DND-41 (cell line): ENCODE measurements around the gene MYO1E.

Source experiments
- ATAC-seq: fragments of 200-7000 bp; cut with Tn5 transposase; 3 replicates; pipeline ENCODE4 v1.9.1; 2021; ENCODE audit warnings: low read depth; ENCODE audit not compliant: insufficient read depth
- DNase-seq: peaks from one replicate; pipeline ENCODE4 v3.0.0-alpha.2; 2020
- H2AFZ ChIP-seq: 2 replicates; pipeline ENCODE4 v1.6.0; 2012; ENCODE audit warnings: low read depth, low read length
- H3K27ac ChIP-seq: 2 replicates; pipeline ENCODE4 v1.5.1; 2012; ENCODE audit warnings: low read length, inconsistent platforms
- H3K27me3 ChIP-seq: fragments of 200-600 bp; sonication (generic); 2 replicates; pipeline ENCODE4 v1.6.0; 2012; ENCODE audit warnings: low read length, mild to moderate bottlenecking, inconsistent platforms; ENCODE audit not compliant: insufficient read depth, poor library complexity
- H3K36me3 ChIP-seq: 2 replicates; pipeline ENCODE4 v1.5.1; 2012; ENCODE audit warnings: low read length, inconsistent platforms; ENCODE audit not compliant: insufficient read depth
- H3K4me1 ChIP-seq: 2 replicates; pipeline ENCODE4 v1.5.1; 2012; ENCODE audit warnings: mild to moderate bottlenecking, low read length; ENCODE audit not compliant: insufficient read depth
- H3K4me2 ChIP-seq: 2 replicates; pipeline ENCODE4 v1.6.0; 2012; ENCODE audit warnings: mild to moderate bottlenecking, moderate library complexity, low read length, inconsistent platforms; ENCODE audit not compliant: insufficient read depth
- H3K4me3 ChIP-seq, 2 experiments: fragments of 200-600 bp in 1 of 2; shearing (Covaris generic) in 1 of 2; 2 replicates each; pipeline ENCODE4 v1.5.1; 2012 to 2016; ENCODE audit warnings: inconsistent platforms in 2 of 2, low read length in 2 of 2, mild to moderate bottlenecking in 2 of 2, low read depth in 1 of 2, moderate library complexity in 1 of 2
- H3K79me2 ChIP-seq: 2 replicates; pipeline ENCODE4 v1.6.0; 2012; ENCODE audit warnings: low read length, inconsistent platforms; ENCODE audit not compliant: insufficient read depth
- H3K9ac ChIP-seq: 2 replicates; pipeline ENCODE4 v1.6.0; 2012; ENCODE audit warnings: low read depth, mild to moderate bottlenecking, inconsistent platforms, low read length, moderate library complexity
- H3K9me3 ChIP-seq: 2 replicates; pipeline ENCODE4 v1.5.1; 2012; ENCODE audit warnings: low read length, moderate library complexity, mild to moderate bottlenecking, inconsistent platforms; ENCODE audit not compliant: insufficient read depth, severe bottlenecking
- H4K20me1 ChIP-seq: 2 replicates; pipeline ENCODE4 v1.6.0; 2012; ENCODE audit warnings: low read length; ENCODE audit not compliant: insufficient read depth
- EZH2 ChIP-seq: IDR thresholded peaks from 3 replicates; pipeline ENCODE4 v1.6.1; 2012; ENCODE audit warnings: borderline replicate concordance, low read depth, mild to moderate bottlenecking, moderate library complexity, low read length, inconsistent platforms; ENCODE audit not compliant: severe bottlenecking
- TF ChIP-seq, protein P1 (sequence below): IDR thresholded peaks from 2 replicates; pipeline ENCODE4 v1.5.1; 2012; ENCODE audit warnings: borderline replicate concordance, low read length, moderate library complexity, mild to moderate bottlenecking; ENCODE audit not compliant: poor library complexity, severe bottlenecking; ENCODE audit errors: extremely low read depth

The MYO1E gene

DNA sequence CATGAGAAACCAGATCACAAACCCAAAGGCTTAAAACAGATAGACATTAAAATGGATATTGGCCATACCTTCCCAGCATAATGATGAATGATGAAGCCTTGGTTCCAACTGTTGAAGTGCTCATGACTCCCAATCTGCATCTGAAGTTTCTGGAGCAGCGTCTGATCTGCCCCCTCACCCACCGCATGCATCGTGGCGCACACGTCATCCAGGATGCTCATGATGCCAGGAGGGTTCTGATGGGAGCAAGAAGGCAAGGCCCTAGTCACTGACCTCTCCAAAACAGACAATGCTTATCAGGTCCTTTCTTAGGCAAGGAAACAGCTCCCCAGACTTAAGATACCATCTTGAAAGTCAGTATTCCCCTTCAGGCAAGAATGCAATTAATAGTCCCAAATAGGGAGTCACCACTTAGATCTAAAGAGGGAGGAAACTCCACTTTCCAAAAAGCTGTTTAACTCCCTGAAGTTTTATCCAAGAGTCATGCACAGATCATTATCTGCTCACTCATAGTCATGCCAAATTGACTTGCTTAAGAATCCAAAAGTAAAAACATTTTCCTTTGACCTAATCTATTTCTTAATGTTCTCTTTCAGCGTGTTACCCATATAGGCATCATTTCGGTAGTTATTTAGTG lies 163.9 kb downstream of the MYO1E start:
- Histone ChIP-seq H3K9ac (no peak overlapping the region), H3K9me3 (no peaks in the 10 kb centered on the region), H3K4me1 (no peaks in the 10 kb centered on the region), H4K20me1 (no peaks in the 10 kb centered on the region), H3K27ac (no peak overlapping the region), H3K4me2 (no peak overlapping the region), H3K4me3 (no peak overlapping the region), H3K27me3 (peaks cover 2% of the 10 kb centered on the region), H3K36me3 (no peaks in the 10 kb centered on the region), H2AFZ (no peak overlapping the region), H3K79me2 (no peaks in the 10 kb centered on the region)
- DNase-seq (no peak), ATAC-seq (no peak)
- no peak for TF ChIP-seq EZH2
- TF ChIP-seq, protein P1, sequence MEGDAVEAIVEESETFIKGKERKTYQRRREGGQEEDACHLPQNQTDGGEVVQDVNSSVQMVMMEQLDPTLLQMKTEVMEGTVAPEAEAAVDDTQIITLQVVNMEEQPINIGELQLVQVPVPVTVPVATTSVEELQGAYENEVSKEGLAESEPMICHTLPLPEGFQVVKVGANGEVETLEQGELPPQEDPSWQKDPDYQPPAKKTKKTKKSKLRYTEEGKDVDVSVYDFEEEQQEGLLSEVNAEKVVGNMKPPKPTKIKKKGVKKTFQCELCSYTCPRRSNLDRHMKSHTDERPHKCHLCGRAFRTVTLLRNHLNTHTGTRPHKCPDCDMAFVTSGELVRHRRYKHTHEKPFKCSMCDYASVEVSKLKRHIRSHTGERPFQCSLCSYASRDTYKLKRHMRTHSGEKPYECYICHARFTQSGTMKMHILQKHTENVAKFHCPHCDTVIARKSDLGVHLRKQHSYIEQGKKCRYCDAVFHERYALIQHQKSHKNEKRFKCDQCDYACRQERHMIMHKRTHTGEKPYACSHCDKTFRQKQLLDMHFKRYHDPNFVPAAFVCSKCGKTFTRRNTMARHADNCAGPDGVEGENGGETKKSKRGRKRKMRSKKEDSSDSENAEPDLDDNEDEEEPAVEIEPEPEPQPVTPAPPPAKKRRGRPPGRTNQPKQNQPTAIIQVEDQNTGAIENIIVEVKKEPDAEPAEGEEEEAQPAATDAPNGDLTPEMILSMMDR: no peak

DNA sequence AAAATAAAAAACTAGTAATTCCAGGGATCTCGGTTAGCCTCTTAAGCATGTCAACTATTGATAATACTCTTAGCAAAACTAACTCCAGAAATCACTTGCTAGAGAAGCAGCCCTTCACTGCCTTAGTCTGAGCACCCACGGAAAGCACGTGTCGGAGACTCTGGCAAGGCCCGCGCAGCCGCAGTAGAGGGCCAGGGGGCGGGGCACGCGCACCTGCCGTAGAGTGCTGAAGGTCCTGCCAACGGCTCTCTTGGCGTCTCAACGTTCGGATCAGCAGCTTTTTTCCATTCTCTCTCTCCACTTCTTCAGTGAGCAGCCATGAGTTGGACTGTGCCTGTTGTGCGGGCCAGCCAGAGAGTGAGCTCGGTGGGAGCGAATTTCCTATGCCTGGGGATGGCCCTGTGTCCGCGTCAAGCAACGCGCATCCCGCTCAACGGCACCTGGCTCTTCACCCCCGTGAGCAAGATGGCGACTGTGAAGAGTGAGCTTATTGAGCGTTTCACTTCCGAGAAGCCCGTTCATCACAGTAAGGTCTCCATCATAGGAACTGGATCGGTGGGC lies 166.0 kb downstream of the MYO1E start, which contains the start of gene LDHAL6B:
TSS of gene LDHAL6B (plus strand) at position 221 of the 561 bp plus-strand sequence. CDS start at position 319, 98 bp downstream.
- H3K9ac ChIP-seq: no peak within 1 kb of the TSS
- no peaks in the 10 kb centered on the region for H3K79me2 ChIP-seq
- no peak within 1 kb of the TSS for H3K4me2 ChIP-seq
- no peak for TF ChIP-seq EZH2
- TF ChIP-seq, protein P1: no peak
- H3K4me3 ChIP-seq: no peak within 1 kb of the TSS
- H3K27me3 ChIP-seq: peaks cover 2% of the 10 kb centered on the region
- H3K27ac ChIP-seq: no peak within 1 kb of the TSS
- no peaks in the 10 kb centered on the region for H4K20me1 ChIP-seq
- no peaks in the 10 kb centered on the region for H3K9me3 ChIP-seq
- ATAC-seq (no peak), DNase-seq (no peak)
- no peaks in the 10 kb centered on the region for H3K4me1 ChIP-seq
- H3K36me3 ChIP-seq: no peaks in the 10 kb centered on the region
- no peak within 1 kb of the TSS for H2AFZ ChIP-seq

DNA sequence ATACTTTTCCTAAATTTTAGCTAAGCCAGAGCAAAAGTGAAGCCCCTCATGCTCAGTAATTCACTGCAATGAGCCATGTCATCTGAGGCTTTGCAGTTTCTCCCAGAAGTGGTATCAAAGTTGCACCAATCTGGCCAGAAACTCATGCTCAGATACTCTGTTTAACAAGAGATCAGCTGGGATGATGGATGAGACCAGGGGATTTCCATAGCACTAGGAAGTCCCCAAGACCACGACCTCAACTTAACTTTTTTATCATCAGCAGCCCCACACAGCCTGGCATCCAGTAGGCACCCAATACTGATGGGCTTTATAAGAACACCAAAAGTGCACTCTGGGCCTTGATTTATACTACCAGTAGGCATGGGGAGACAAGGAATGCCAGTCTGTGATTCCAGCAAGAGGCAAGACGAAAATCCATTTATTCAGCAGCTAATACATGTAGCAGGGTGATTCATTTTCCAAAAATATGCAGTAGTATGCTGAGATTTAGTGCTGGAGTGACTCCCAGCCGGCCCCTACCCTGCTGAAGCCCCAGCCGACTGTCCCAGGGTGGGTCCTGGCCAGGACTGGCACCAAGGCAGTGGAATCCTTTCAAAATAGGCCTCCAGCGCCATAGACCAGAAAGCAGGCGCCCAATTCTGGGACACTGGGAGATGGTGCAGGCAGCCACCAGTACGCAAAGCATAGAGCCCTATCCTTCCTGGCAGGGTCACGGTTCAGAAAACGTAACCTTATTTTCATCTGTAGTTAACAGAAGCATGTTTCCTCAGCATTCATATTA lies 166.6 kb downstream of the MYO1E start:
- TF ChIP-seq, protein P1: no peak
- TF ChIP-seq EZH2: no peak
- H3K36me3 ChIP-seq: no peaks in the 10 kb centered on the region
- no peak overlapping the region for H3K4me2 ChIP-seq

More for the DNA sequence above, 166.6 kb downstream of the MYO1E start:
- DNase-seq (no peak), ATAC-seq (no peak)
- H3K9me3 ChIP-seq: no peaks in the 10 kb centered on the region
- no peaks in the 10 kb centered on the region for H3K79me2 ChIP-seq
- no peaks in the 10 kb centered on the region for H4K20me1 ChIP-seq
- H3K27ac ChIP-seq: no peak overlapping the region
- H3K4me1 ChIP-seq: no peaks in the 10 kb centered on the region
- H3K27me3 ChIP-seq: peaks cover 2% of the 10 kb centered on the region
- no peak overlapping the region for H2AFZ ChIP-seq
- H3K9ac ChIP-seq: no peak overlapping the region
- no peak overlapping the region for H3K4me3 ChIP-seq
